Measurements from ENCODE around the gene CHCHD6. TPM values are rescaled to one million over a fixed set of nuclear protein-coding genes. Genes with fewer than 3 reads are reported as not detected.

Gene CHCHD6
- total RNA-seq, 1 experiment from 2014 or later, result 33.0 TPM

- Histone ChIP-seq H3K4me2 (ENCODE audit: low read length) (no peak overlapping the region), H3K27me3 (ENCODE audit: low read length) (no peaks in the 10 kb centered on the region), H3K36me3 (ENCODE audit: low read depth, low read length) (no peaks in the 10 kb centered on the region), H3K27ac (ENCODE audit: low read length) (no peak overlapping the region), H3F3A (ENCODE audit: low read length, unreplicated experiment) (no peaks in the 10 kb centered on the region), H2AFZ (ENCODE audit: low read length) (no peak overlapping the region), H3K9me2 (replicated peaks; ENCODE audit: low read length) (no peaks in the 10 kb centered on the region), H3K4me3 (ENCODE audit: low read length) (no peak overlapping the region), H4K20me1 (ENCODE audit: low read length) (no peaks in the 10 kb centered on the region), H3K9me3 (ENCODE audit: low read length) (no peaks in the 10 kb centered on the region), H3K79me2 (ENCODE audit: low read length) (no peaks in the 10 kb centered on the region), H3K9ac (ENCODE audit: low read length) (no peak overlapping the region), H3K4me1 (ENCODE audit: insufficient read depth, low read length) (peaks cover 12% of the 10 kb centered on the region; the same call in 1 of the 2 replicates)
- peak; percentile 44; the same call in 1 of the 2 replicates for ATAC-seq
- peak; percentile 7 for DNase-seq
- ChIA-PET POLR2A (ENCODE audit: unreplicated experiment) (no interaction called here), CTCF (no interaction called here)
- no peak for TF ChIP-seq EZH2 (IDR thresholded peaks at IDR 0.05; ENCODE audit: low read length, unreplicated experiment)
- TF ChIP-seq, protein P1, sequence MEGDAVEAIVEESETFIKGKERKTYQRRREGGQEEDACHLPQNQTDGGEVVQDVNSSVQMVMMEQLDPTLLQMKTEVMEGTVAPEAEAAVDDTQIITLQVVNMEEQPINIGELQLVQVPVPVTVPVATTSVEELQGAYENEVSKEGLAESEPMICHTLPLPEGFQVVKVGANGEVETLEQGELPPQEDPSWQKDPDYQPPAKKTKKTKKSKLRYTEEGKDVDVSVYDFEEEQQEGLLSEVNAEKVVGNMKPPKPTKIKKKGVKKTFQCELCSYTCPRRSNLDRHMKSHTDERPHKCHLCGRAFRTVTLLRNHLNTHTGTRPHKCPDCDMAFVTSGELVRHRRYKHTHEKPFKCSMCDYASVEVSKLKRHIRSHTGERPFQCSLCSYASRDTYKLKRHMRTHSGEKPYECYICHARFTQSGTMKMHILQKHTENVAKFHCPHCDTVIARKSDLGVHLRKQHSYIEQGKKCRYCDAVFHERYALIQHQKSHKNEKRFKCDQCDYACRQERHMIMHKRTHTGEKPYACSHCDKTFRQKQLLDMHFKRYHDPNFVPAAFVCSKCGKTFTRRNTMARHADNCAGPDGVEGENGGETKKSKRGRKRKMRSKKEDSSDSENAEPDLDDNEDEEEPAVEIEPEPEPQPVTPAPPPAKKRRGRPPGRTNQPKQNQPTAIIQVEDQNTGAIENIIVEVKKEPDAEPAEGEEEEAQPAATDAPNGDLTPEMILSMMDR (conservative IDR thresholded peaks at IDR 0.05; ENCODE audit: low read depth, low read length), result no peak
- TF ChIP-seq EZH2phosphoT487 (IDR thresholded peaks at IDR 0.05; ENCODE audit: borderline replicate concordance, low read length), result no peak
- no TSS peak for BruUV-seq (replicated peaks)
- intact Hi-C loops (cut with micrococcal nuclease), result no loop called here
These were observed 233.5 kb downstream of the CHCHD6 start for GRCh38 chr3:126937533-126937932.

GRCh38 chr3:126937973-126938372 lies 233.9 kb downstream of the CHCHD6 start:
- ChIA-PET CTCF (no interaction called here), POLR2A (ENCODE audit: unreplicated experiment) (no interaction called here)
- Histone ChIP-seq H3F3A (ENCODE audit: low read length, unreplicated experiment) (no peaks in the 10 kb centered on the region), H3K9me3 (ENCODE audit: low read length) (no peaks in the 10 kb centered on the region), H3K9ac (ENCODE audit: low read length) (no peak overlapping the region), H3K36me3 (ENCODE audit: low read depth, low read length) (no peaks in the 10 kb centered on the region), H3K4me2 (ENCODE audit: low read length) (no peak overlapping the region), H3K27ac (ENCODE audit: low read length) (no peak overlapping the region), H3K9me2 (replicated peaks; ENCODE audit: low read length) (no peaks in the 10 kb centered on the region), H3K27me3 (ENCODE audit: low read length) (no peaks in the 10 kb centered on the region), H2AFZ (ENCODE audit: low read length) (no peak overlapping the region), H3K4me3 (ENCODE audit: low read length) (no peak overlapping the region), H3K4me1 (ENCODE audit: insufficient read depth, low read length) (peaks cover 9% of the 10 kb centered on the region; the same call in 1 of the 2 replicates), H4K20me1 (ENCODE audit: low read length) (no peaks in the 10 kb centered on the region), H3K79me2 (ENCODE audit: low read length) (no peaks in the 10 kb centered on the region)
- TF ChIP-seq, protein P1 (conservative IDR thresholded peaks at IDR 0.05; ENCODE audit: low read depth, low read length), result no peak
- TF ChIP-seq EZH2 (IDR thresholded peaks at IDR 0.05; ENCODE audit: low read length, unreplicated experiment) (no peak), EZH2phosphoT487 (IDR thresholded peaks at IDR 0.05; ENCODE audit: borderline replicate concordance, low read length) (no peak)
- no peak for ATAC-seq
- intact Hi-C loops (cut with micrococcal nuclease), result no loop called here
- BruUV-seq (replicated peaks), result no TSS peak
- no peak for DNase-seq

GRCh38 chr3:126938520-126939337 lies 234.7 kb downstream of the CHCHD6 start:
- ChIA-PET POLR2A (ENCODE audit: unreplicated experiment) (interaction anchor here (0.7 kb wide), 1 partner anchor 286 kb away, joined by 3 read pairs; no protein-coding TSS in a partner anchor), CTCF (no interaction called here)
- no peak overlapping the region for H3K27ac ChIP-seq (ENCODE audit: low read length)
- H3K36me3 ChIP-seq (ENCODE audit: low read depth, low read length), result no peaks in the 10 kb centered on the region
- DNase-seq (no peak), ATAC-seq (peak; percentile 51)
- no peaks in the 10 kb centered on the region for H3K9me3 ChIP-seq (ENCODE audit: low read length)
- peaks cover 9% of the 10 kb centered on the region; the same call in 1 of the 2 replicates for H3K4me1 ChIP-seq (ENCODE audit: insufficient read depth, low read length)
- H4K20me1 ChIP-seq (ENCODE audit: low read length), result no peaks in the 10 kb centered on the region
- H3K4me3 ChIP-seq (ENCODE audit: low read length), result no peak overlapping the region
- no peaks in the 10 kb centered on the region for H3K9me2 ChIP-seq (replicated peaks; ENCODE audit: low read length)
- H3K9ac ChIP-seq (ENCODE audit: low read length), result no peak overlapping the region
- H3K27me3 ChIP-seq (ENCODE audit: low read length), result no peaks in the 10 kb centered on the region
- H3K79me2 ChIP-seq (ENCODE audit: low read length), result no peaks in the 10 kb centered on the region
- TF ChIP-seq EZH2phosphoT487 (IDR thresholded peaks at IDR 0.05; ENCODE audit: borderline replicate concordance, low read length) (no peak), EZH2 (IDR thresholded peaks at IDR 0.05; ENCODE audit: low read length, unreplicated experiment) (no peak)
- TF ChIP-seq, protein P1 (conservative IDR thresholded peaks at IDR 0.05; ENCODE audit: low read depth, low read length), result no peak
- intact Hi-C loops (cut with micrococcal nuclease), result no loop called here
- no peak overlapping the region for H2AFZ ChIP-seq (ENCODE audit: low read length)
- no peak overlapping the region for H3K4me2 ChIP-seq (ENCODE audit: low read length)
- H3F3A ChIP-seq (ENCODE audit: low read length, unreplicated experiment), result no peaks in the 10 kb centered on the region
- no TSS peak for BruUV-seq (replicated peaks)

Measured in PC-3 (cell line).